A204.1 (cell line): ENCODE results near the gene SIGLEC12.

ENCODE experiments used
- FAIRE-seq: peaks from 2 replicates; lab custom pipeline; 2012; peaks lifted over from hg19 to GRCh38; lab: Jason Lieb, UNC

SIGLEC12 gene

DNA sequence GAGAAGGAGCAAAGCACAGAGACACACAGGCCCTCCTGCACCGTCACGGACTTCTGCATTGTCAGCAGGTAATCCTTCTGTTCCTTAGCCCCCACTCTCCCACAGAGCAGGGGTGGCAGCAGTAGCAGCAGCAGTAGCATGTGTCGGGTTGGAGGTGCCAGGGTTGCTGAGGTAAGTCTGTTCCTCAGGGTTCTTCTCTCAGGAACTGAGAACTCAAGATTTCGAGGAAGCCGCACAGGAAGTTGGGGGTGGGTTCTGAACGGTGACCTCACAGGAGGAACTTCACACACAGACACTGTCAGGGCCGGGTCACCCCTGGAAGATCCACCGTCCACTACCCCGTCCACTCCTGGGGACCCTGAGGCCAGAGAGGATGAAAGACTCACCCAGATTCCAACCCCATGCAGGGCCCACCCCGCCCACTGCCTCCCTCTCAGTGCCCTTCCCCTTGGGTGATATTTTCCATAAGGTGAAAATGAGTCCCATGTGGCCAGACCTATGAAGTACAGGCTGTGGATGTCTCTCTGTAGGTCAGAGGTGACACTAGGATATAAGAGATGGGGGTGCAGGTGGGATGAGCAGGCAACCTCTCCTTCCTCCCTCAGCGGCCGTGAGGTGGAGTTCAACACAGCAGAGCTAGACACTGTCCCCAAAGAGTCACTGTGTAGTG is at the start of gene SIGLEC12:
Gene SIGLEC12, minus strand, starts transcription at position 207 of the 670 bp plus-strand sequence. Its CDS starts 67 bp downstream, at position 140.
- FAIRE-seq: no peak

- FAIRE-seq: no peak
These were observed 49.5 kb upstream of the SIGLEC12 start for GRCh38 chr19:51550848-51551672.

GRCh38 chr19:51549533-51550324 is 48.1 kb upstream of the SIGLEC12 start:
- FAIRE-seq: no peak

DNA sequence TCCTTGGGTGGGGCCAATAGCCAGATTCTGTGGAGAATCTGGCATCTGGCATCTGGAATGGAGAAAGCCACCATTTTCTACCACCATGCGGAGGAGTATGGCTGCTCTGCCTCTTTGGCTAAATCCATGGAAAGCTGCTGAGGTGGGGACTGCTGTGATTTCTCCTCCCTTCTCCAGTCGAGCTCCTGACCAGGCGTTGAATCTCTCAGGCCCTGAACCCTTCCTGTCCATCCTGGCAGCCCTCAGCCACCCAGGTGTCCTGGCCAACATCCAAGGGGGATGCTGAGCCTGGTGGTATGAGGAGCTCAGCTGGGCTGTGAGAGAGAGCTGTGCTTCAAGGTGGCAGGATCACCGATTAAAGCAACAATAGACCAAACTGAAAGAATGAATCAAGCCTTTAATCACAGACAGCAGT is 47.3 kb upstream of the SIGLEC12 start:
- no peak for FAIRE-seq

DNA sequence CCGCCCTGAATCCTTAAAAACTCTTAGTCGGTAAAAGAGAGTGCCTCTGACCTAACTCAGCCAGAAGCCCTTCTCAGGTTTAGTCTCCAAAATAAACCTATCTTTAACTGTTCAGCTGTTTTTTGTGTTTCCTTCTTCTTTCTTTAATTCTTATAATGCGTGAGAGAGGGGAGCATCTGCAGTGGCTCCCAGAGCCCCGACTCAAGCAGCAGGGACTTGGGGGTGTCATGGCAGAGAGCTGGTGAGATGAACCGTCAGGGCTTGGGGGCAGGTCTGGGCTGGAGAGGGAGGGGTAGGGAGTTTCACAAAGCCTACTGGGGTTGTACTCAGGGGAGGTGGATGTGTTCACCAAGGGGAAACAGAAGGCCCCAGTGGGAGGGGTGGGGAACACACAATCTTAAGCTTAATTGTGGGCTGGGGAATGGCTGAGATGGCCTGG is 46.6 kb upstream of the SIGLEC12 start:
- FAIRE-seq: no peak

- no peak for FAIRE-seq
These were observed 46.0 kb upstream of the SIGLEC12 start for GRCh38 chr19:51547397-51548212.

- no peak for FAIRE-seq
These were observed 45.2 kb upstream of the SIGLEC12 start for GRCh38 chr19:51546650-51547396.

DNA sequence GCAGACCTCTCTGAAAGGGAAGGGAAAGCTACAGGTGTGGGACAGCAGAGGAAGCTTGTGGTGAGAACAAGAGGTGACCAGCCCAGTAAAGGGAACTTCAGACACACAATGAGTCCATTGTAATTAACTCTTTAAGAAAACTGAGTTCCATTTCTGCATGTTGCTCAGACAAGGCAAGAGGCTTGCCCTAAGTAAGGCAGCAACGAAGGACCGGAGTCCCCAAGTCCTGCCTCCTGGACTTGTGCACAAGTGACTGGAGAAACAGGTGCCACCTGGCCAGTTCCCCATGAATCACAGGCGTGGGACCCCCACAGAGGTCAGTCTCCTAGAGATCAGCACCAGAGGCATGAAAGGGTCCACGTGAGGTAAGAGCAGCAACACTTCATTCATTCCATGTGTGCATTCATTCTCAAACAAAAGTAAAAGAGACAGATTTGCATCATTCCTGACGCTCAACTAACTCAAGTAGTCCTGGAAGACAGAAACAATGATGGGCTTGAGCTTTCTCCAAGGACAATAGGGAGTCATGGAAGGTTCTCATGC is 44.6 kb upstream of the SIGLEC12 start:
- no peak for FAIRE-seq

DNA sequence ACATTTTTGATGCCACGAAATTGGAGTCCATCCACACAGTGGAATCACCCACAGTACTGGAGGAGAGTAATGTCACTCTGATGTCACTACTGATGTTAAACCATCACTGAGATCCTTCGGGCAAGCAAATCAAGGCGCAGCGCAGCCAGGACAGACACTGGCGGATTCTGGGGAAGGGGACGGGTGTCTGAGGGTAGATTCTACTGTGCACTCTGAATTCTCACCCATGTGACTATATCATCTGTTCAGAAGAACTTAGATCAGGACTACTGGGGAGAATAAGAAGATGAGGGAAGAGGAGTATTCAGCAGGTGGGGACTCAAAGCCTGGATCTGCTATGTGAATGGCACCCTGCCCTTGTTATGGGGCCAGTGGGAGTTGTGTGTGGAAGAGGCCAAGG is 42.4 kb upstream of the SIGLEC12 start:
- no peak for FAIRE-seq

DNA sequence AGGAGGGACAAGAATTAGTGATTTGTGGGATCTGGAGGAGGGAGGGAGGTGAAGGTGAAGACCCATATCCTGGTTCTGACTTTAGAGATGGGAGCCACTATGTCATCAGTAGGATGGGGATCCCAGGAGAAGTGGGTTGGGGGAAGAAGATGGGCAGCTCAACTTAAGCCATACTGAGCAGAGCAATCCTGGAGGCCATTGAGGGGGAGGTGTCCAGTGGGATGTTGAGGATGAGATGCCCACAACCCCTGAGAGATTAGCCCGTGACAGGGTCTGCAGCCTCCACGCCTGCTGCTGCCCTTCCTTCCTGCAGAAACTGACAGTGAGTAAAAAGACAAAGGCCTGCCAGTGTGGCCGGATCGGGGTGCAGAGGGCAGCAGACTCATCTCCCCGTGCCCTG is 41.1 kb upstream of the SIGLEC12 start:
- no peak for FAIRE-seq

DNA sequence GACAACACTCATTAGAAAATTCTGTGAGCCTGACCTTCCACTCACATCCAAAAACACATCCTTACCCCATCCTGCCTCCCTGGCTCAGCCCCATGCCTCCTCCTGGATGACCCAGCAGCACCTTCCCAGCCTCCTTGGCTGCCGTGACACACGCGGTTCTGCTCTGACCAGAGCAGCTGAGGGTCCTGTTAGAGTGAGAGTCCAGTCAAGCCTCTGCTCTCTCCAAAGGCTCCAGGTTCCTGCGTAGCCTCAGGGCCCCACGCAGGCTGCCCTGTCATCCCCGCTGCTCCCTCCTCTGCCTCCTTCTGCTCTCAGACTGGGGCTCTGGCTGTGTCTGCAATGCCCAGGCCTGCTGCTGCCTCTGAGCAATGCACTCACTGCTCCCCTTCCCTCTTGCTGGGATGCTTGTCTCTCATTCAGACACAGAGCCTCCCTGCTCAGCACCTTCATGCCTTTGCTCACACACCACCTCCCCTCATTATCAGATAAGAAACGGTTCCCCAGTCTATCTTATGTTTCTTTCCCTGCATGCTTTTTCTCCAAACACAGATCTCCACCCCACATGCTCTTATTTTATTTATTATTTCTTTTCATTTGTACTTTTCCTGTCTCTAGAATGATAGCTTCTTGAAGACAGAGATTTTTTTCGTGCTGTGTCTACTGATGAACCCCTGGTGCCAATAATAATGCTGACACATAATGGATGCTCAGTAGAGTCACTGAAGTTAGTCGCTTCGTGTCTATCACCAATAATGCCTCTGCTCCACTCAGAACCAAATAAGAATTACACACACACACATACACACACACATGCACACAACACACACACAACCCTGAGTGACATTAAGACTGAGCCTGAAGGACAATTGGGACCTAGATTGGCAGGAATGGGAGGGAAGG is 40.1 kb upstream of the SIGLEC12 start:
- FAIRE-seq: no peak

DNA sequence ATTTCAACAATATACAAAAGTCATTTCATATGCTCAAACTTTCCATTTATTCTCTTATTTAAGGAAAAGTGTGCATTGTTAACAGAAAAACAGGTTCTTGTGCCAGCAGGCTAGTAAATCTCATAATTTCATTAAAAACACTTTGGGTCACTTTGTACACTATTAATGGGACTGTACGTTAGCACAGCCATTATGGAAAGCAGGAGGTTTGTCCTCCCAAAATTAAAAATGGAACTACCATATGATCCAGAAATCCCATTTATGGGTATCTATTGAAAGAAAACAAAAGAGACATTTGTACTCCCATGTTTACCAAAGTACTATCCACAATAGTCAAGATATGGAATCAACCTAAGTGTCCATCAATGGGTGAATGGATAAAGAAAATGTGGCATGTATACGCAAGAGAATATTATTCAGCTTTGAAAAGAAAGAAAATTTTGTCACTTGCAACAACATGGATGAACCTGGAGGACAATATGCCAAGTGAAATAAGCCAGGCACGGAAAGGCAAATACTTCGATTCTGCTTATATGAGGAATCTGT is 38.3 kb upstream of the SIGLEC12 start:
- no peak for FAIRE-seq

DNA sequence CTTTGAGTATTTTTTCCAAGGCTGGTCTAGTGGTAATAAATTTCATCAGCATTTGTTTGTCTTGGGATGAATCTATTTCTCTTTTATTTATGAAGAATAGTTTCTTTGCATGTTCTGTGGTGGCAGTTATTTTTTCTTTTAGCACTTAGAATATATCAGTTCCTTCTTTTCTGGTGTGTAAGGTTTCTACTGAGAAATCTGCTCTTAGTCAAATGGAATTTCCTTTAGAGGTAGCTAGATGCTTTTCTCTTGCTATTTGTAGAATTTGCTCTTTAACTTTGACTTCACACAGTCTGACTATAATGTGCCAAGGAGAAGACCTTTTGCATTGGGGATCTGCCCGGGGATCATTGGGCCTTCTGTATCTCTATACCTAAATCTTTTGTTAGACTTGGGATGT is 33.9 kb upstream of the SIGLEC12 start:
- no peak for FAIRE-seq

- FAIRE-seq: no peak
These were observed 30.0 kb upstream of the SIGLEC12 start, which contains the start of gene SIGLEC6 for GRCh38 chr19:51531349-51532315. Gene SIGLEC6 (minus strand): TSS chr19:51531670. CDS start chr19:51531648, 22 bp downstream.

GRCh38 chr19:51530616-51531015 is 29.0 kb upstream of the SIGLEC12 start:
- no peak for FAIRE-seq

DNA sequence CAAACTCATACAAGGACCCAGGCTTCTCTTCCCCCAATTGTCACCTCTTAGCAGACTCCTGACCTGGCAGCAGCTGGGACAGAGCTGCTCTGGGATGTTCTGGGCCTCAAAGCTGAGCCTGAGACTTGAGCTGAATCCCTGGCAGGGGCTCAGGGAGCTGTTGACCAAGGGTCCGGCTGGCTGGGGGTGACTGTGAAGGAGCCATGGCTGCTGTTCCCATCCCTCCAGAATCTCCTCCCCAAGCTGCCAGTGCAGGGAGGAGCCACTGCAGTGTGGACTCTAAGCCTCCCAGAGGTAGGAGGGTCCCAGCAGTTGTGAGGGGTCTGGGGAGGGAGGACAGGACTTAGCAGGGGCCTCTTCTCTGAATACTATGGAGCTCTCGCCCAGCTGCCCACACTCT is 27.7 kb upstream of the SIGLEC12 start:
- FAIRE-seq: no peak

GRCh38 chr19:51525651-51526050 is 24.1 kb upstream of the SIGLEC12 start:
- no peak for FAIRE-seq

- FAIRE-seq: no peak
These were observed 23.2 kb upstream of the SIGLEC12 start for GRCh38 chr19:51524666-51525264.
